Right atrium auricular region (tissue), 2 donors: ENCODE data around the gene WDR27. TPM values are rescaled to one million over a fixed set of nuclear protein-coding genes. Genes with fewer than 3 reads are reported as not detected.
A peak's percentile ranks its signal among the peaks of the same experiment; 100 is the strongest.
"Not testable (repeated sequence)": the region's sequence is repeated elsewhere in the genome, so short reads cannot be mapped to it uniquely, and the experiment has no call there.

Source experiments
- DNase-seq: peaks from one replicate; pipeline ENCODE4 v3.0.0-alpha.2; 2019; ENCODE audit warnings: low spot score
- H3K27ac ChIP-seq, 2 donors: fragments of 200-600 bp; sonication (generic); 1 replicate in 1 of 2; 2 replicates in 1 of 2; pipeline ENCODE4 v1.5.1; 2016 to 2019
- H3K27me3 ChIP-seq, 2 donors: fragments of 200-600 bp; sonication (generic); one replicate each; pipeline versions ENCODE4 v1.5.1 to v1.6.0; 2017 to 2019
- H3K36me3 ChIP-seq: fragments of 200-600 bp; sonication (generic); one replicate; pipeline ENCODE4 v1.5.1; 2016
- H3K4me1 ChIP-seq, 2 donors: fragments of 200-600 bp; sonication (generic); one replicate each; pipeline versions ENCODE4 v1.5.1 to v1.6.0; 2017 to 2019
- H3K4me3 ChIP-seq, 2 donors: fragments of 200-600 bp; sonication (generic); 1 replicate in 1 of 2; 2 replicates in 1 of 2; pipeline ENCODE4 v1.5.1; 2017 to 2019; ENCODE audit warnings: mild to moderate bottlenecking in 1 of 2, moderate library complexity in 1 of 2
- H3K9me3 ChIP-seq, 2 donors: fragments of 200-600 bp; sonication (generic); one replicate each; pipeline ENCODE4 v1.5.1; 2019
- total RNA-seq, 2 donors: library from RNA; depleted of rRNA; stranded (reverse); fragments of >200 nt; gene quantifications; one replicate each; pipeline ENCODE4 v1.1.0, GENCODE V29; 2016
- TF ChIP-seq, protein P1 (sequence below), 2 donors: fragments of 200-600 bp; sonication (generic); IDR thresholded peaks; one replicate each; pipeline ENCODE4 v1.5.1; 2019; ENCODE audit warnings: antibody characterized with exemption in 2 of 2

The WDR27 gene
- total RNA-seq, 2 donors from 2014 or later, result 3.5 to 4.7 TPM

DNA sequence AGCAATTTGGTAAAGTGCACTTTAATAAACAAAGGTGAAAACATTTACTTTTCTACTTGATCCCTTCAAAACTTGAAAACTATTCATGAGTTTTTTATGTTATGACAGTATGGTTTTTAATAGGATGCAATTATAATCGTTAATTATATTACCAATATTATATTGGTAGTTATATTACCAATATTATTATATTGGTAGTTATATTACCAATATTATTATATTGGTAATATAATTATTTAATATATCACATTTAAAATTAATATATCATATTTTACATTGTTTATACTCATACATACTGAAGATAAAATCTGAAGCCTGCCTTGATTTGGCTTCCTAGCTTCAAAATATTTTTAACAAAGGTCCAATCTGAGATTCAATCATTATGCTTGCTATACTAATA lies 262.1 kb downstream of the WDR27 start:
- DNase-seq, result no peak
- Histone ChIP-seq H3K36me3 (no peaks in the 10 kb centered on the region), H3K4me1 (no peaks in the 10 kb centered on the region), H3K9me3 (no peaks in the 10 kb centered on the region), H3K27me3 (no peaks in the 10 kb centered on the region), H3K4me3 (no peak overlapping the region), H3K27ac (no peak overlapping the region)
- TF ChIP-seq, protein P1, sequence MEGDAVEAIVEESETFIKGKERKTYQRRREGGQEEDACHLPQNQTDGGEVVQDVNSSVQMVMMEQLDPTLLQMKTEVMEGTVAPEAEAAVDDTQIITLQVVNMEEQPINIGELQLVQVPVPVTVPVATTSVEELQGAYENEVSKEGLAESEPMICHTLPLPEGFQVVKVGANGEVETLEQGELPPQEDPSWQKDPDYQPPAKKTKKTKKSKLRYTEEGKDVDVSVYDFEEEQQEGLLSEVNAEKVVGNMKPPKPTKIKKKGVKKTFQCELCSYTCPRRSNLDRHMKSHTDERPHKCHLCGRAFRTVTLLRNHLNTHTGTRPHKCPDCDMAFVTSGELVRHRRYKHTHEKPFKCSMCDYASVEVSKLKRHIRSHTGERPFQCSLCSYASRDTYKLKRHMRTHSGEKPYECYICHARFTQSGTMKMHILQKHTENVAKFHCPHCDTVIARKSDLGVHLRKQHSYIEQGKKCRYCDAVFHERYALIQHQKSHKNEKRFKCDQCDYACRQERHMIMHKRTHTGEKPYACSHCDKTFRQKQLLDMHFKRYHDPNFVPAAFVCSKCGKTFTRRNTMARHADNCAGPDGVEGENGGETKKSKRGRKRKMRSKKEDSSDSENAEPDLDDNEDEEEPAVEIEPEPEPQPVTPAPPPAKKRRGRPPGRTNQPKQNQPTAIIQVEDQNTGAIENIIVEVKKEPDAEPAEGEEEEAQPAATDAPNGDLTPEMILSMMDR (IDR thresholded peaks at IDR 0.05), result no peak

GRCh38 chr6:169434554-169434953 lies 267.3 kb downstream of the WDR27 start:
- not testable (repeated sequence) for H3K27ac ChIP-seq, H3K36me3 ChIP-seq, H3K4me1 ChIP-seq, H3K4me3 ChIP-seq, DNase-seq, H3K27me3 ChIP-seq
- H3K9me3 ChIP-seq, result peaks cover 0 to 37% of the 10 kb centered on the region in 2 donors

DNA sequence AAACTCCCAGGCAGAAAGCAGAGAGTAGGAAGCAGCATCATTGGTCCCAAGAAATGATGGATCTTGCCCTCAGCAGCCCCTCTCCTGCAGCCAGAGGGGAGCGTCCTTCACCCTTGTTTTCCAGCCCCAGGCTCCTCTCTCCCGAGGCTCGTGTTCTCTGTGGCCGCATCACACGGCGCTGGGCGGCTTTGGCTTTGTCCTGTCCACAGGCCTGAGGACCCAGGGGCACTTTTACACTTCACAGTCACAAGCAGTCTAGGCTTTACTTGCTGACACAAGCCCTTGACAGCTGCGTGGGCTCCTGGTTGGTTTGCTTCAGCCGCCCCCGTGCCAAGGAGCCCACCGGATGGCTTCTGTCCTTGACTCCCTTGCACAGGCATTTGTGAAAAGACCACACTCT lies 272.8 kb downstream of the WDR27 start:
- TF ChIP-seq, protein P1 (IDR thresholded peaks at IDR 0.05), result no peak
- no peak for DNase-seq
- no peaks in the 10 kb centered on the region for H3K36me3 ChIP-seq
- no peak overlapping the region for H3K4me3 ChIP-seq
- H3K27ac ChIP-seq, result peak overlapping the region in 1 of 2 donors; percentile 78
- H3K4me1 ChIP-seq, result no peaks in the 10 kb centered on the region
- H3K27me3 ChIP-seq, result no peaks in the 10 kb centered on the region
- peaks cover 0 to 39% of the 10 kb centered on the region in 2 donors for H3K9me3 ChIP-seq

GRCh38 chr6:169428532-169428931 lies 273.3 kb downstream of the WDR27 start:
- TF ChIP-seq, protein P1 (IDR thresholded peaks at IDR 0.05), result no peak
- Histone ChIP-seq H3K27ac (peak overlapping the region; percentile 52 to 78), H3K4me1 (no peaks in the 10 kb centered on the region), H3K27me3 (no peaks in the 10 kb centered on the region), H3K4me3 (no peak overlapping the region), H3K36me3 (no peaks in the 10 kb centered on the region), H3K9me3 (peaks cover 0 to 39% of the 10 kb centered on the region in 2 donors)
- DNase-seq, result no peak

DNA sequence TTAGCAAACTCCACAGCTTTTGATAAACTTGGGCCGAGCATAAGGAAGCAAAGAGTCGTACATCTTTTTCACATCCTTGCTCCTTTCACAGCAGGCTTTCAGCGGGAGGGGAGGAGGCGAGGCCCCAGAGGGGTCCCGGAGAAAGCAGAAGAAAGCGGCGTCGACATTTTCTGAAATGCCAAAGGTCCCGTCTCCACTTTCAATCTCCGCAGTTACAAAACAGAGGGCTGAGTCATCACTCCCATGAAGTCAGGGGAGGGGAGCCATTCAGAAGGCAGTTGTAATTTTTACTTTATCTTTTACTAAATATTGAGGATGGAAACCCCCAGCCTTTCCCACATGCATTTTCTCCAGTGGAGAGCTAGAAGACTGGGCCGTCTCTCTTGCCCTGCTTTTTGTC lies 274.0 kb downstream of the WDR27 start:
- peaks cover 0 to 35% of the 10 kb centered on the region in 2 donors for H3K9me3 ChIP-seq
- no peaks in the 10 kb centered on the region for H3K4me1 ChIP-seq
- no peaks in the 10 kb centered on the region for H3K36me3 ChIP-seq
- peak; percentile 67 for DNase-seq
- TF ChIP-seq, protein P1 (IDR thresholded peaks at IDR 0.05), result no peak
- H3K4me3 ChIP-seq, result no peak overlapping the region
- H3K27me3 ChIP-seq, result no peaks in the 10 kb centered on the region
- peak overlapping the region; percentile 52 to 78 for H3K27ac ChIP-seq

GRCh38 chr6:169426611-169427010 lies 275.2 kb downstream of the WDR27 start:
- Histone ChIP-seq H3K27ac (peak overlapping the region; percentile 52 to 78), H3K9me3 (peaks cover 0 to 22% of the 10 kb centered on the region in 2 donors), H3K4me1 (no peaks in the 10 kb centered on the region), H3K4me3 (no peak overlapping the region), H3K27me3 (no peaks in the 10 kb centered on the region), H3K36me3 (no peaks in the 10 kb centered on the region)
- no peak for DNase-seq
- TF ChIP-seq, protein P1 (IDR thresholded peaks at IDR 0.05), result no peak
